ENCODE data around the gene GFRA4.

- TF ChIP-seq CTCF (IDR thresholded peaks at IDR 0.05) (no peak), FOXK1 (CRISPR knock-in tag; IDR thresholded peaks at IDR 0.05) (no peak), MAX (CRISPR knock-in tag; IDR thresholded peaks at IDR 0.05) (no peak), ATF3 (CRISPR knock-in tag; conservative IDR thresholded peaks at IDR 0.05) (no peak), ZNF138 (CRISPR knock-in tag; conservative IDR thresholded peaks at IDR 0.05) (no peak), CBFB (CRISPR knock-in tag; IDR thresholded peaks at IDR 0.05; ENCODE audit: low read depth) (no peak), USF2 (CRISPR knock-in tag; IDR thresholded peaks at IDR 0.05) (no peak), NR2C2 (CRISPR knock-in tag; IDR thresholded peaks at IDR 0.05) (no peak), ZNF263 (CRISPR knock-in tag; IDR thresholded peaks at IDR 0.05; ENCODE audit: low read depth) (no peak), PREB (CRISPR knock-in tag; IDR thresholded peaks at IDR 0.05; ENCODE audit: borderline replicate concordance) (no peak), IRF1 (CRISPR knock-in tag; IDR thresholded peaks at IDR 0.05) (no peak), ZNF219 (CRISPR knock-in tag; IDR thresholded peaks at IDR 0.05; ENCODE audit: borderline replicate concordance) (no peak), ETV6 (CRISPR knock-in tag; IDR thresholded peaks at IDR 0.05) (no peak), TCF7 (CRISPR knock-in tag; IDR thresholded peaks at IDR 0.05; ENCODE audit: low read depth) (no peak)
Measured at GRCh38 chr20:3689978-3690377, 26.8 kb upstream of the GFRA4 start.

All from WTC11 (cell line).